Sigmoid colon (tissue), 7 donors: ENCODE results near the gene IKZF1. TPM values are rescaled to one million over a fixed set of nuclear protein-coding genes. Genes with fewer than 3 reads are reported as not detected.

ENCODE experiments used
- DNase-seq: peaks from one replicate; pipeline ENCODE4 v3.0.0-alpha.2; 2019
- H3K27ac ChIP-seq, 4 donors: fragments of 200-600 bp; sonication (generic); one replicate each; pipeline ENCODE4 v1.5.1; 2016 to 2019; ENCODE audit warnings: mild to moderate bottlenecking in 1 of 4
- H3K27me3 ChIP-seq, 3 donors: fragments of 200-600 bp; sonication (generic); one replicate each; pipeline ENCODE4 v1.5.1; 2019; ENCODE audit warnings: mild to moderate bottlenecking in 1 of 3
- H3K36me3 ChIP-seq, 4 donors: fragments of 200-600 bp; sonication (generic); one replicate each; pipeline ENCODE4 v1.5.1; 2016 to 2019
- H3K4me1 ChIP-seq, 4 donors: fragments of 200-600 bp; sonication (generic); one replicate each; pipeline ENCODE4 v1.5.1; 2017 to 2019
- H3K4me3 ChIP-seq, 4 donors: fragments of 200-600 bp; sonication (generic); one replicate each; pipeline ENCODE4 v1.5.1; 2017 to 2019; ENCODE audit warnings: mild to moderate bottlenecking in 2 of 4, moderate library complexity in 1 of 4
- H3K9me3 ChIP-seq, 4 donors: fragments of 200-600 bp in 3 of 4; sonication (generic) in 3 of 4; one replicate each; pipeline versions ENCODE4 v1.5.1 to v1.6.1; 2013 to 2019
- CTCF ChIP-seq, 4 experiments: fragments of 450-650 bp in 3 of 4; fragments of 200-600 bp in 1 of 4; IDR thresholded peaks; one replicate each; pipeline ENCODE4 v1.5.1; 2016 to 2019; ENCODE audit warnings: antibody characterized with exemption in 4 of 4, mild to moderate bottlenecking in 3 of 4, moderate library complexity in 2 of 4
- EP300 ChIP-seq, 4 donors: sonication (generic); formaldehyde crosslinking; IDR thresholded peaks; one replicate each; pipeline ENCODE4 v1.6.1; 2017; ENCODE audit warnings: antibody characterized with exemption in 4 of 4
- POLR2A ChIP-seq, 2 donors: fragments of 450-650 bp; IDR thresholded peaks; one replicate each; pipeline ENCODE4 v1.6.1; 2016; ENCODE audit warnings: antibody characterized with exemption in 2 of 2, mild to moderate bottlenecking in 2 of 2, moderate library complexity in 2 of 2
- POLR2AphosphoS5 ChIP-seq, 4 donors: sonication (generic); formaldehyde crosslinking; IDR thresholded peaks; one replicate each; pipeline ENCODE4 v1.6.1; 2017; ENCODE audit warnings: antibody characterized with exemption in 4 of 4
- WGBS, 2 donors: extraction: QIAGEN DNeasy Blood & Tissue Kit; methylation state at CpG; one replicate each; pipeline ENCODE4 v1.1.7; 2013; 5-methylcytosine and 5-hydroxymethylcytosine counted together
- intact Hi-C: fragments of 100-400 bp; cut with DNase I; formaldehyde crosslinking; loops from one replicate; pipeline ENCODE4 v1.15.1; 2023
- polyA plus RNA-seq, 3 donors: library from polyadenylated mRNA; stranded (reverse); fragments of 200-250 nt; gene quantifications; one replicate each; pipeline ENCODE4 v1.2.3, GENCODE V29; 2013
- total RNA-seq, 4 donors: library from RNA; depleted of rRNA; stranded (reverse); fragments of >200 nt; gene quantifications; one replicate each; pipeline ENCODE4 v1.1.0, GENCODE V29; 2016
- donor health status: healthy with polysubstance abuse.
- donor health status: Bipolar disorder and iron deficiency.
- donor health status: healthy.

Gene IKZF1
- total and polyA plus RNA-seq, 7 donors: 1.8 to 29.9 (median 6.4) TPM

- Histone ChIP-seq H3K27ac (peak overlapping the region in 1 of 4 donors; percentile 14), H3K27me3 (peaks cover 0 to 6% (median 0%) of the 10 kb centered on the region in 3 donors), H3K4me1 (no peaks in the 10 kb centered on the region), H3K4me3 (no peak overlapping the region), H3K36me3 (no peaks in the 10 kb centered on the region), H3K9me3 (no peaks in the 10 kb centered on the region)
- intact Hi-C loops: no loop called here
- no peak for TF ChIP-seq POLR2AphosphoS5 (IDR thresholded peaks at IDR 0.05)
- no peak for TF ChIP-seq EP300 (IDR thresholded peaks at IDR 0.05)
- no peak for TF ChIP-seq POLR2A (IDR thresholded peaks at IDR 0.05)
- no peak for TF ChIP-seq CTCF (IDR thresholded peaks at IDR 0.05)
- 38 to 66% methylated on average over 10 of the region's 10 CpGs for WGBS, 2 donors
- no peak for DNase-seq
Measured at GRCh38 chr7:50312250-50313162, 8.0 kb downstream of the IKZF1 start.

- no peak for TF ChIP-seq POLR2A (IDR thresholded peaks at IDR 0.05)
- TF ChIP-seq EP300 (IDR thresholded peaks at IDR 0.05): no peak
- no peak for TF ChIP-seq CTCF (IDR thresholded peaks at IDR 0.05)
- no peak for TF ChIP-seq POLR2AphosphoS5 (IDR thresholded peaks at IDR 0.05)
- Histone ChIP-seq H3K4me3 (no peak overlapping the region), H3K27ac (no peak overlapping the region), H3K27me3 (peaks cover 0 to 6% (median 0%) of the 10 kb centered on the region in 3 donors), H3K36me3 (no peaks in the 10 kb centered on the region), H3K4me1 (no peaks in the 10 kb centered on the region), H3K9me3 (no peaks in the 10 kb centered on the region)
- WGBS, 2 donors: 47 to 54% methylated on average over 11 of the region's 11 CpGs
- intact Hi-C loops: no loop called here
- DNase-seq: no peak
Measured at GRCh38 chr7:50314836-50315592, 10.5 kb downstream of the IKZF1 start.

GRCh38 chr7:50315739-50316671 is 11.5 kb downstream of the IKZF1 start:
- no peaks in the 10 kb centered on the region for H3K36me3 ChIP-seq
- DNase-seq: no peak
- H3K4me1 ChIP-seq: no peaks in the 10 kb centered on the region
- peaks cover 0 to 6% (median 0%) of the 10 kb centered on the region in 3 donors for H3K27me3 ChIP-seq
- no peak overlapping the region for H3K27ac ChIP-seq
- no peak overlapping the region for H3K4me3 ChIP-seq
- WGBS, 2 donors: 45 to 58% methylated on average over 14 of the region's 14 CpGs
- intact Hi-C loops: no loop called here
- H3K9me3 ChIP-seq: no peaks in the 10 kb centered on the region
- TF ChIP-seq CTCF (IDR thresholded peaks at IDR 0.05) (no peak), POLR2AphosphoS5 (IDR thresholded peaks at IDR 0.05) (no peak), POLR2A (IDR thresholded peaks at IDR 0.05) (no peak), EP300 (IDR thresholded peaks at IDR 0.05) (no peak)

GRCh38 chr7:50317221-50317678 is 12.7 kb downstream of the IKZF1 start:
- H3K27me3 ChIP-seq: peaks cover 0 to 6% (median 0%) of the 10 kb centered on the region in 3 donors
- no peak overlapping the region for H3K27ac ChIP-seq
- H3K36me3 ChIP-seq: no peaks in the 10 kb centered on the region
- no peaks in the 10 kb centered on the region for H3K4me1 ChIP-seq
- H3K9me3 ChIP-seq: no peaks in the 10 kb centered on the region
- DNase-seq: no peak
- H3K4me3 ChIP-seq: no peak overlapping the region
- intact Hi-C loops: no loop called here
- 46 to 80% methylated on average over 7 of the region's 7 CpGs for WGBS, 2 donors
- TF ChIP-seq POLR2A (IDR thresholded peaks at IDR 0.05) (no peak), EP300 (IDR thresholded peaks at IDR 0.05) (no peak), CTCF (IDR thresholded peaks at IDR 0.05) (no peak), POLR2AphosphoS5 (IDR thresholded peaks at IDR 0.05) (no peak)
